NCI-H2227 (cell line): ENCODE results near the gene ADAM10.
"Not testable (repeated sequence)": the region's sequence is repeated elsewhere in the genome, so short reads cannot be mapped to it uniquely, and the experiment has no call there.

ENCODE experiments used
- DNase-seq: peaks from one replicate; lab custom pipeline; 2025; ENCODE audit not compliant: unreplicated experiment; lab: John Stamatoyannopoulos, UW

Gene ADAM10

DNA sequence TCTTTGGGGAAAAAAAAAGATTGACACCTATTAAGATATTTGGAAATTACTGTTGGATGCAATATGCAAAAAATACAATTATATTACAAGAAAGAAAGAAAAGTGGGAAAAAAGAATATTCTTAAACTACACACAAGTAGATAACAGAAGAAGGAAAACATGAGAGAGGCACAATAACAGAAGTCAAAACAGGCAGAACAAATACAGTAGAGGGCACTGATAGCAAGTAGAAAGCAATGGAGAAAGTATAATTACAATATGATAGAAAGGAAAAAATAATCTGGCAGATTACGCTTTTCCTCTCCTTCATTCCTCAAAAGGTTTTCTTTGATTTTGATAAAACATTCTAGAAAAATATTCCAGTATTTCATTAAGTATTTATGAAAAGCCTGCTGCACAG, 72.1 kb downstream of the ADAM10 start:
- no peak for DNase-seq

DNA sequence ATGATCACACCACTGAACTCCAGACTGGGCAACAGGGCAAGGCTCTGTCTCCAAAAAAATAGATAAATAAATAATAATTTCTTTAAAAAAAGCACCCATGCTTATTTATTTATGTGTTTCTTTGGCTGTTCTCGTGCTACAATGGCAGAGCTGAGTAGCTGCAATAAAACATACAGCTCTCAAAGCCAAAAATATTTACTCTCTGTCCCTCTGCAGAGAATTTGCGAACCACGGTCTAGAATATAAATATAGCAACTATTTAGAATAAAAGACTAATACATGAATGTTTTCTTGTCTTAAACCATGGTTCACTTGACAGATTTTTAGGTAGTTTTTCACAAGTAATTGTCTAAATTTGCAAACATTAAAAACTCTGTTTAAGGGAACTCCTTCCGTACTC, 72.7 kb downstream of the ADAM10 start:
- DNase-seq: no peak

DNA sequence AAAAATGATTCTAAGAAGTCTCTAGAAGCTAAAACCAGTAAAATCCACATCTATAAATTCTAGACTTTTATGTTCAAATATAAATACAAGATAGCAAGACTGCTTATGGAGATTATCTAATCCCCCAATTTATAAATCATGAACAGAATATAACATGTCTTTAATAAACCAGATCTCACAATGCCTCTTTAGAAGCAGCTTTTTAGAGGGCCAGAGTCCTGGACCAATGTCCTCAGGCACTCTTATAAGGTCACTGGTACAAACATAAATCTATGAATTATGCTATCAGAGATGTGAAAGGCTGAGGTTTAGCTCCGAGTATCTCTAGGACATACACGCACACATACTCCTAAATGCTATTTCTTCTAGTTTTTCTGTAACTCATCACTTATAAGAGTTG, 78.3 kb downstream of the ADAM10 start:
- DNase-seq: no peak

- no peak for DNase-seq
Measured at GRCh38 chr15:58669108-58669507, 80.4 kb downstream of the ADAM10 start.

GRCh38 chr15:58666957-58667356, 82.5 kb downstream of the ADAM10 start:
- no peak for DNase-seq

DNA sequence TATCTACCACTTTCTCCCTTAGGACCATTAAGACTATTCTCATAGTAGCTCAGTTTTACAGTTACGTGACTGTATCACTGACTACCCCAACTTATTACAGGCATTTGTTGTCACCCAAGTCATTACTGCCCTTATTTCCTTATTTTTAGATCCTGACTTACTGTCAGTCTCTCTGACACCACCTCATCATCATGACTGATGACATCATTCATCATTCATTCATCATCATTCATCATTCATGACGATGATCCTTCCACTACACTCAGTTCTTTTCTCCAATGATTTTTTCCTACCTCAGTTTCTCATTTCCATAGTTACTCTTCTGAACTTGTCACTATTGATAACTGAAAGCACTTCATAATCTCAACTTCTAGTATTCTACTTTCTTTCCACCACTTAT, 83.8 kb downstream of the ADAM10 start:
- no peak for DNase-seq

- no peak for DNase-seq
Measured at GRCh38 chr15:58650102-58650501, 99.4 kb downstream of the ADAM10 start.

DNA sequence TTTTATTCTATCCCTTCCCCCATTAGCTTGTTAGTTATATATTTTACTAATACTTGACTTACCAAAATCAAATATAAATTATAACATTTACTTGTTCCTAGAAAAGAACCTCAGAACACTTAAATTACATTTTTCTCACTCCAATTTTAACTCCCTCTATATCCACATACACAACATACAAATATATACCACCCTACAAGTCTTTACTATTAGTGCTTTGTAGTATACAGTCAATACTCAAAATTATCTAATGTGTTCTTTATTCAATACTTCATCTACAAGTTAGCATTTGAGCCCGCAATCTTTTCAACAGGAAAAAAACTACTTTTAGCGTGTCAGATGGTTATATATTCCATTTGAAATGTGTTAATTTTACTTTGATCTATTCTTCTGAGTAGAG, 100.3 kb downstream of the ADAM10 start:
- DNase-seq: no peak

DNA sequence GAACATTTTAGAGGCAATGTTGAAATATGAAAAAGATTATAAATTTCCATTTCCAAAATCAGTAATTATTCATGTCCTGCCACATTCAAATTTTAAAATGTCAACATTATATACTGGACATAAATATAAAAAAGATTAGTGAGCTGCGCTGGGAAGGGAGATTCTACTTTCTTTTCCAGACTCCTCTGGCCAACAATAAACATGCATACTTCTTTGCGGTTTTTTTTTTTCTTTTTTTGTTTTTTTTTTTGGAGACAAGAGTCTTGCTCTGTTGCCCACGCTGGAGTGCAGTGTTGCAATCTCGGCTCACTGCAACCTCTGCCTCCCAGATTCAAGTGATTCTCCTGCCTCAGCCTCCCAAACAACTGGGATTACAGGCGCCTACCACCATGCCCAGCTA, 105.5 kb downstream of the ADAM10 start:
- DNase-seq: no peak

GRCh38 chr15:58641660-58642059, 107.8 kb downstream of the ADAM10 start:
- DNase-seq: no peak

DNA sequence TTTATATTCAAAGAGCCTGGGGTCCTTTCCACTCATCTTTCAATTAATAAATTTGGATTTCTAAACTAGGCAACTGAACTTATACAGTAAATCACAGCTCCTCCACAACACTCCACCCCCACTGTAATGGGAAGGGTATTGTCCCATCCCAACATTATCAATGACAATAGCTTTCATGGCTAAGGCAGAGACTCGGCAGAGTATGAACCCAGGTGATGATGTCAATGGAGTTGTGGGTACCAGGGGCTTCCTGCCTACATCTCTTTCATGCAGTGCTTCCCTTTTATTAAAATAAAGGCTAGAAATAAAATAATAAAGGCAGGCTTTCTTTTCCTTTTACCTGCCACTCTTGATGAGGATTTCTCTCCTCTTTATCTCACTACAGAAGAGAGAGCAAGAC, 109.5 kb downstream of the ADAM10 start:
- DNase-seq: no peak

DNA sequence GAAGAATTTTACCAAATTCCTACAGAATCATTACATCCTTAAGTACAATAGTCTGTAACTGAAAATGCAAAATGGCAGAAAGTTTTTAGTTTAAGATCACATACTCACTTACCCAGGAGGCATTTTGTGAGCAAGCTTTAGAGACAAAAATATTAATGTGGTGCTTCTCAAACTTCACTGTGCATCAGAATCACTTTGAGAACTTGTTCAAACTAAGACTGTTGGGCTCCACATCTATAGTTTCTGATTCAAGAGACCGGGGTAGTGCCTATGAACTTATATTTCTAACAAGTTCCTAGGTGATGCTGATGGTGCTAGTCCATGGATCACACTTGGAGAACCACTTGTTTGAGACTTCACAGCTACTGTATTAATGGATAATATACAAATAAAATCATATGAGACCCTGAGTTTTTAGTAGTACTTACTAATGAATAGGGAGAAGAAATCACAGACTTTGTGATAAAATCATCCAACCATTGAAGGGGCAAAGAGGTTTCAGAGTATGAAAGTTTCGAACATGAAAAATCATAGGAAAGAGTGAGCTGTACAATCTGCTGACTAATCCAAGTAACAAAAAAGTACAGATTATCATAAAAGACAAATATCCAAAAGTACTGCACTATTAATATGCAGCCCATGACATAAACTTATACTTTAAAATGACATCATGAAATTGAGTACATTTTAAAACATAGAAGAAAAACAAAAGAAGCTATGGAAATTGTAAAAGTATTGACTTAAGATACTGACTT, 110.3 kb downstream of the ADAM10 start:
- no peak for DNase-seq

DNA sequence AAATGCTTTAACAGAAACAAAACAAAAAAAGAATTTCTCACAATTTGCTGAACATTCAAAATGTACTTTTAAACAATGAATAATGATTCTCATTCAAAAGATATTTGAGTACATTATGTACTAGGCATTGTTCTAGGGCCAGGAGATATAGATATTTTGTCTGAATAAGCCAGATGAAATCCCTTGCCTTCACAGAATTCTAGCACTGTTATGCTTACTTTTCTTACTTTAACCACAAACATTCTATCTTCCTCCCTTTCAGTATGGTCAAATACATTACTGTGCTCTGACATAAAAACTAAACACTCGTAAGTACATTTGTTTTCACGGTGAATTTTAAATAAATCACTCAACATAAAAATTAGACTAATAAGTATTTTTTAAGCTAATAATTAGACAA, 116.7 kb downstream of the ADAM10 start:
- DNase-seq: no peak

GRCh38 chr15:58631319-58631718, 118.2 kb downstream of the ADAM10 start:
- DNase-seq: no peak

DNA sequence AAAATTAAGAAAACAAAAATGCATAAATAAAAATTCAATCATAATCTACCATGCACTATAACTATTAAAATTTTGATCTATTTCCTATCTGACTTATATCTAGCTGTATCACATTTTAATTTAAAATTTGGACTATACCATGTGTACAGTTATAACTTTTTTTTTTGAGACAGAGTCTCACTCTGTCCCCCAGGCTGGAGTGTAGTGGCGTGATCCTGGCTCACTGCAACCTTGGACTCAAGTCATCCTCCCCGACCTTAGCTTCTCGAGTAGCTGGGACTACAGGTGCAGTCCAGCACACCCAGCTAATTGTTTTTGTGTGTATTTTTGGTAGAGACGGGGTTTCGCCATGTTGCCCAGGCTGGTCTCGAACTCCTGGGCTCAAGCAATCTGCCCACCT, 119.9 kb downstream of the ADAM10 start:
- no peak for DNase-seq

DNA sequence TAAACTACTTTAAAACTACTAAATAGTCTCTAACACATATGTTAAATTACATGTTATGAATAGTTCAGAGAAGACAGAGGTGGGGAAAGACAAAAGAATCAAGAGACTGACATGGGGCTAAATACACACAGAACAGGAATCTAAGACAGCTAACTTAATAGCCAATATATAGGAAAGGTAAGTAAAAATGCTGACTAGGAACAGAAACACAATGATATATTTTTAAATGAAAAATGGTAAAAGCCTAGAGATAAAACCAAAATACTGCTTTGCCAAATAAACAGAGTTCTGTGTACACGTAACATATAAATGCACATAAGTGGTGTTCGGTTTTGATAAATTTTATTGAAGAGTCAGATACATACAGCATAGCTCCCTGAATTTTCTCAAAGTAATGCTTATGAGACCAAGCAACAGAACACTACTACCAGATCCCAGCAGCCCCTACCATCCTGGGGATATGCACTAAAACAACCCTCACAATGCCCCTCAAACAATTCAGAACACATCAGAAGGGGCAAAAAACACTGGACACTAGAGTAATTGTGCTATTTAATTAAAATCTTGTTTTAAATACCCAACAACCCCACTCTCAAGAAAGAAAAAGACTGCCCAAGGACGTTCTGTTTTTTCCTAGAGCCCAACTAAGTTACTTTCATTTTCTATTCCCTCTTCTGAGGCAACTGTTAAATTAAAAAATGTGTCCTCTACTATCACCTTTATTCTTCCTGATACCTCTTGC, 121.1 kb downstream of the ADAM10 start:
- DNase-seq: no peak

- DNase-seq: no peak
Measured at GRCh38 chr15:58627701-58628100, 121.8 kb downstream of the ADAM10 start.

GRCh38 chr15:58627046-58627445, 122.5 kb downstream of the ADAM10 start:
- DNase-seq: no peak

GRCh38 chr15:58626378-58626777, 123.1 kb downstream of the ADAM10 start:
- DNase-seq: no peak

GRCh38 chr15:58622877-58623276, 126.6 kb downstream of the ADAM10 start:
- DNase-seq: no peak

- not testable (repeated sequence) for DNase-seq
Measured at GRCh38 chr15:58620268-58620667, 129.2 kb downstream of the ADAM10 start.

DNA sequence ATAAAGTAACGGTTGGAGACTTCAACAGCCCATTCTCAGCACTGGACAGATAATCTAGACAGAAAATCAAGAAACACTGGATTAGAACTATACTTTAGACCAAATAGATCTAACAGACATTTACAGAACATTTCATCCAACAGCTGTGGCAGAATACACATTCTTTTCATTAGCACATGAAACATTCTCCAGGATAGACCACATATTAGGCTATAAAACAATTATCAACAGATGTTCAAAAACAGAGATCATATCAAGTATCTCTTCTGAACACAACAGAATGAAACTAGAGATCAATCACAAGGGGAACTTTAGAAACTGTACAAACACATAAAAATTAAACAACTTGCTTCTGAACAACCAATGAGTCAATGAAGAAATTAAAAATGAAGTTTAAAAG, 133.3 kb downstream of the ADAM10 start:
- no peak for DNase-seq
